Stimulated activated CD4-positive, alpha-beta T cell treated with anti-CD3 and anti-CD28 coated beads, Interleukin-1b, Interleukin-23, amount 100 ng/mL, for 24 hours (primary cell): Measurements from ENCODE around the gene PCDHA1.

Source experiments
- DNase-seq, 4 experiments: peaks; one replicate each; pipeline ENCODE4 v3.0.0-alpha.2; 2020; ENCODE audit warnings: low read depth in 4 of 4, low spot score in 1 of 4

The PCDHA1 gene

DNA sequence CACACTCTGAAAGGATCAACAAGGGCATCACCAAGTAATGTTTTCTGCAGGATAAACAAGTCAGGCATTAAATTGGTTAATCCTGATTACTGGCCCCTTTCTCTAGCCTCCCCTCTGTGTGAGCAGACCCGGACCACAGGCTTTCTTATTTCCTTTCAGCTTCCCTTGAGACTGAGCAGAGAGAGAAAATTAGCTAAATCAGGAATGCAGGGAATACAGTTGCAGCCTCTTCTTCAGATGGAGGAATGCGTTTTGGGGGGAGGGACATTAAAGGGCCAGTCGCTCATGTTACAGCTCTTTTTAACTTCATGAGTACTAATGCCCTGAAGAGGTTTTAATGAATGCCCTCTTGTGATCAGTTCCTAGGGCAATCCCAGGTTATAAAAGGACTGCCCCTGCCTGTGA is 200.2 kb downstream of the PCDHA1 start:
- DNase-seq: no peak

DNA sequence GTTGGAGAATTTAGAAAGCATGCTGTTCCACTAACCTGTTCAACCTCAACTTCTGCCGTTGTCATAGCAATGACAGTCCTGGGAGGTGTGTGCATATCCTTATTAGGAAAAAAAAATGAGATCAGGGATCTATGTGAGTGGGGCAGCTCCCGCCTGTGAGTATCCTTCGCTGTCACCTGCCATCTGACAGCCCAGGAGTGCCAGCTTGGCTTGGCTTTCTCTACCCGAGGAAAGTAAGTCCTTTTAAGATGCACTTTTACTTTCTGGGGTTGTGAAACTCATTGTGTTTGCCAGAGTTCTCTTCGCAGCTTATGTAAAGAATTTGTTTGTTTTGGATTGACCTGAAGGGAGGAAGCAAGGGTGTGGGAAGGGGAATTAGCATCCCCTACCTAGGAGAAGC is 202.2 kb downstream of the PCDHA1 start:
- no peak for DNase-seq

DNA sequence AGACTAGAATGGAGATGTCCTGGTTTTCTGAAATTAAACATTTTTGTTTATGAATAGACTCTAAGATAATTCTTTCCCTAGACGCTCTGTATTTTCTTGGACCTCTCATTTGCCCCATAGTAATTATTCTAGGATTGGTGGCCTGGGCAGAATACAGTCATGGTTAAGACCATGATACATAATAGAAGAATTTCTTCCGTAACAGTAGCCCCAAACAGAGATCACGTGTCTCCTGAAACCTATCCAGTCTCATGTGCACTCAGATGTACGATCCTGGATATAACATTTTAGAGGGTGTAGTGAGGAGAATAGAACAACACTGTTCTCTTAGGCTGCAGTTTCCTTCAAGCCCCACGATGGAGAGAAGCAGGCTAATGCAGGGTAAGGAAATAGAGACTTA is 202.7 kb downstream of the PCDHA1 start:
- no peak for DNase-seq

DNA sequence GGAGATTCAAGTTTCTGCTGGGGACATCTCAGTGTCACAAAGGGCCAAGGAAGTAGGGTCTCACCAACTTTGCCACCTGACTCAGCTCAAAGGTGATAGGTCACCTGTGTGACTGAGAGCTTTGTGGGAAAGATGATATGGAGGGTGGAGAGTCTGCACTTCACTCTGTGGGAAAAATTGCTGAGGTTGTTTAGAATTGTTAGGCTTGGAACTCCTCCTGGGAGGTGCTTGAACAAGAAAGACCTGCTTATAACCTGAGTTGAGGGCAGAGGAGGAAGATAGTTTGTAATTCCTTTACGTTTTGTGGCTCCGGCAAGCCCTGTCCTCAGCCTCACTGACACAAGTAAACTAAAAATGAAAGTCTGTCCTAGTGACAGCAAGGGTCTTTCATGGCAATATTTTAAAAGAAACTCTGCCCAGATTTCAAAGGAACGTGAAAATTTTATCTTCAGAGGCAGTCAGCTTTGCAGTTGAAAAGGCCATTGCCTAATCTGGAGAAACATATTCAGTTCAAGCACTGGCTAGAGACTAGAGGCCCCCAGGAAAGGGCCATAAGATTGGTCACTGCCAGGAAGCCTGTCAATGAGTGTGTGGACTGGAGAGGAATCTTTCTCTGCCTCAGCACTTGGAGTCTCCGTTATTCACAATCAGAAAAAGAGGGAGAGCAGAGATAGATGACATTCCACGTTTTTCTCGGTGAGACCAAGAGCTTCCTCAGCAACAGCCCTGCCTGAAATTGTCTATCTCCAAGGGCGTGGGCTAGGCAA is 203.5 kb downstream of the PCDHA1 start:
- no peak for DNase-seq

DNA sequence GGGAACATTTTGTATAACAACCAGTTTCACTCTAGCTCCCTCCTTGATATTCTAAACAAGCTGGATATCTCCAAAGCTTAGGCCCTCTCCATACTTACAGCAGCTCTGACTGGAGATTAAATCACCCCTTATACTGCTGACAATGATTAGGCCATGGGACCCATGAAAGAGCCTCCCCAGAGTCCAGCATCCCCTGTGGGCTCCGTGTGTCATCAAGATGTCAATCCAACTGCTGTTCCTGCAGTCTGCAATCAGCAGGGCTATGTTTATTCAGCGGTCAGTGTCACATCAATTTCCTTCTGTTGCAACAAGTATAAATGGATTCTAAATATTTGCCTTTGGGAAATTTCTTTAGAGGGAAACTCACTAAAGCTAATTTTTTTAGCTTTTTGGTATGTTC is 206.9 kb downstream of the PCDHA1 start:
- no peak for DNase-seq

- DNase-seq: no peak
Observed at GRCh38 chr5:140996060-140996459, 210.1 kb downstream of the PCDHA1 start.

DNA sequence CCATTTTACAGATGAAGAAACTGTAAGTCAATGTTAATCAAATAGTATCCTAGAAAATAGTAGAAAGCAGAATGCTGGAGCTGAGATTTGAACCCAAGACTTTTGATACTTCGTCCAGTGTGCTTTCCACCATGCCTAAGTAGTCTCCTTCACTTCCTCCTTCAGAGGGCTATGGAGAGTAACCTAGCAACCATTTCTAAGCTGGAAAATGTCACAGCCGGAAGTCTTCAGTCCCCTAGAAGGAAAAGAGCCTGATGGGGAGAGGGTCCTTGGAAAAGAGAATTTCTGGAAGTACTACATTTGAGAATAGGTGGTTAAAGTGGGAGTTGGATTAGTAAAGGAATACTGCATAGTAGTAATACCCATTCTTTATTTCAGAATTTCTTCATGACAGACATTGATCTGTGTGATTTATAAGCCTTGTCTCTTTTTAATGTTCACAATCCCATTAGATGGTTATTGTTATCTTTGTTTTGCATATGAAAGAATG is 213.0 kb downstream of the PCDHA1 start:
- DNase-seq: no peak

DNA sequence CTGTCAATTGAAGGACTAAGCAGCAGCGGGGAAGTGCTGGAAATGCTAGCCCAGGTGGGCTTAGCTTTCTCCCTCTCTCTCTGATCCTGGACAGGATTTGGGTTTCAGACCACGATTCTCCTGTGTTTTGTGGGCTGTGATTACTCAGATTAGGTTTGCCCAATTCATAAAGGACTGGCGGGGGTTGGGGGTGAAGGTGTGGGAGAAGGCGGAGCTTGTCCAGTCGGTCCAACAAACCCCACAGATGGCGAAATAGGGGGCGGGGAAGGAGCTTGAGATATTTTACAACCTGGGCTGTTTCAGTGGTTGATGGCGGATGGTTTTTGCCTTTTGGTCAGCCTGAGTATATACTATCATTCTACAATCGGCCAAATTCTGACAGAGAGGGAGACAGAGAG is 215.5 kb downstream of the PCDHA1 start:
- no peak for DNase-seq

DNA sequence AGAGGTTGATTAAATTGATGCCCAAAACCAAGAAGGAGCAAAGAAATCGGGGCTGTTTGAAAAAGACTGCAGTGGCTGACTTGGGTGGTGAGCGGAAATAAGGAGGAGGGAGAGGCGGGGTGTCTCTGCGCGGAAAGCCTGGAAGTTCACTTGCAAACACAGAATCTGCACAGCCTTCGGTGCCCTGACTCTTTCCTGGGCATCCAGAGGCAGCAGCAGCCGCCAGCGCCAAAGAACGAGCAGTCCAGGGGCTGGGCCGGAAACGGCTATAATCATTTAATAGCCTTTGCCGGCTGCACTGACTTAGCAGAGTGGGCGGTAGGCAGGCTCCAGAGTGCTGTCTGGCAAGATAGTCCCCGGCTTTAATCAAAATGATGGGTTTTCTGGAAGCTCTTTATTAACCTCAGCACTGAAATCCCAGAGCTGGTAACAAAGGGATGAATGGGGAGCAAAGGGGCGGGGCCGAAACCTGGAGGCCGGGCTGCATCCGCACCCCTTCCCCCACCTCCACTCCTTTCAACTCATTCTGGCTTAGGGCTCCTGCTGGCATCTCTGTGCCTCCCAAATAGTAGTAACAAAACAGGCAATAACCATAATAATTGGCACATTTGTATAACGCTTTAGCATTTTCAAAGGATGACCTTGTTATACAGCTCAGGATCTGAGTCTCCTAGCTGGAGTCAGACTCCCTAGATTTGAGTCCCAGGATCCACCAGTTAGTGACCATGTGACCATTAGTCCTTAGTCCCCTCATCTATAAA is 216.1 kb downstream of the PCDHA1 start:
- DNase-seq: no peak

GRCh38 chr5:141002605-141002965 is 216.6 kb downstream of the PCDHA1 start:
- no peak for DNase-seq

- no peak for DNase-seq
Observed at GRCh38 chr5:141003031-141003430, 217.1 kb downstream of the PCDHA1 start.

GRCh38 chr5:141003791-141004611 is 218.1 kb downstream of the PCDHA1 start:
- no peak for DNase-seq

- DNase-seq: no peak
Observed at GRCh38 chr5:141007791-141008190, 221.9 kb downstream of the PCDHA1 start.

DNA sequence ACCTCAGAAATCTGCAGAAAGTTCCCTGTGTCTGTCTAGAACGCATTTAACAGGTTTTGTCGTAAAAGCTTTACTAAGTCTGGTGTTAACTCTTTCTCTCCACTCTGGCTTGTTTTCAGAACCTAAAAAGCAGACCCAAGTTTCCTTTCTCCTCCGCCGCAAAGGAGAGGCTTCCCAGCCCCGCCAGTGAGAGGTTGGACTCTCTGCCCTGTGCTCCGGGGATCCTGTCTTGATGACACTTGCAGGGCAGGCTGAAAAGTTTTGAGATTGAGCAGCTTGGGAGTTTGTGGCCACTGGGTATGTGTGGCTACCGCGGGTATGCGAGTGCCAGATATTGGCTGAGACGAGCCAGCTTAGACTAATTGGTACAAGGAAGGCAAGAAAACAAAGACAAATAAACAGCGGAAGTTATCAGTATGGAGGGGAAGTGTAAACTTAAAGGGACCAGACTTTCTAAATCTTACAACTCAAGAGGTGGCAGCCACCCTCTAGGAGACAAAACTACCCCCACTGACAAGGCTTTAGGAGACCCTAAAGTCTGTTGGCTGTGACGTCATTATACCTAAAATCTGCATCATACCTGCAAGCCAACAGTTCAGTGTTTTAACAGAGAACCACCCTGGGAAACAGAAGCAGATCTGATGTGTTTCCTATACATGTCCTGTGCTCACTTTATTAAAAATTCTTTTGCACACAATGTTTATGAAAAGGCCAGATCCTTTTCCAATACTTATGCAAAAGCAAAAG is 224.3 kb downstream of the PCDHA1 start:
- no peak for DNase-seq

GRCh38 chr5:141017943-141018342 is 232.0 kb downstream of the PCDHA1 start:
- DNase-seq: no peak

DNA sequence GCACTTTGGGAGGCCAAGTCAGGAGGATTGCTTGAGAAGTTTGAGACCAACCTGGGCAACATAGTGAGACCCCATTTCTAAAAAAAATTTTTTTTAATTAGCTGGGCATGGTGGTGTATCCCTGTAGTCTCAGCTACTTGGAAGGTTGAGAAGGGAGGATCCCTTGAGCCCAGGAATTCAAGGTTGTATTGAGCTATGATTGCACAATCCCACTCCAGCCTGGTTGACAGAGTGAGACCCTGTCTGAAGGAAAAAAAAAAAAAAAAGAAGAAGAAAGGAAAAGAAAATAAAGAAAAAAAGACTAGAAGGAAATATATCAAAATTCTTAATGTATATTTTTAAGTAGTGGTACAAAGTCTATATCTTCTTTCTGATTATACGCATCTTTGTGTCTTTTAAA is 236.4 kb downstream of the PCDHA1 start:
- DNase-seq: no peak

DNA sequence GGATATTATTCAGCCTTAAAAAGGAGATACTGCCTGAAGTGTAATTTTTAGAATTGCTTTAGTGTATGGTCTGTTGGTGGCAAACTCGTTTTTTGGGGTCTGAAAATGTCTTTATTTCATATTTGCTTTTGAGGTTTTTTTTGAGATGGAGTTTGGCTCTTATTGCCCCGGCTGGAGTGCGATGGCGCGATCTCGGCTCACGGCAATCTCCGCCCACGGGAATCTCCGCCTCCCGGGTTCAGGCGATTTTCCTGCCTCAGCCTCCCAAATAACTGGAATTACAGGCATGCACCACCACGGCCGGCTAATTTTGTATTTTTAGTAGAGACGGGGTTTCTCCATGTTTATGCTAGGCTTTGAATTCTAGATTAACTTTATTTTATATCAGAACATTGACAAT is 245.1 kb downstream of the PCDHA1 start:
- no peak for DNase-seq

DNA sequence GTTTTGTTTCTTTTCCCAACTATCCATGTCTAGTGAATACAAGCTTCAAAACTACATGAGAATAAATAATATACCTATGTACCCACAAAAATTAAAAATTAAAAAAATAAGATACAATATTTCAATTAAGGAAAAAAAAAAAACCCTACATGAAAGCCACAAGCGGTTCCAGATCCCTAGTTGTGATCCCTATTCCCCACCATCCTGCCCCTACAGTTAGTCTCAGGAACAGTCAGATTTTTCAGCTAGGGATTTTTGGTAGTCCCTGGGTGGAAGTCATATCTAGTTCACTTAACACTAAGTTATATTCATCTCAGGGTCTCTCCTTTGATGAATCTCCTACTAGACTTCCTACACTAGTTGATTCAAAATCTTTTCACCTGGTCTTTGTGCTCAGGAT is 246.7 kb downstream of the PCDHA1 start:
- no peak for DNase-seq

DNA sequence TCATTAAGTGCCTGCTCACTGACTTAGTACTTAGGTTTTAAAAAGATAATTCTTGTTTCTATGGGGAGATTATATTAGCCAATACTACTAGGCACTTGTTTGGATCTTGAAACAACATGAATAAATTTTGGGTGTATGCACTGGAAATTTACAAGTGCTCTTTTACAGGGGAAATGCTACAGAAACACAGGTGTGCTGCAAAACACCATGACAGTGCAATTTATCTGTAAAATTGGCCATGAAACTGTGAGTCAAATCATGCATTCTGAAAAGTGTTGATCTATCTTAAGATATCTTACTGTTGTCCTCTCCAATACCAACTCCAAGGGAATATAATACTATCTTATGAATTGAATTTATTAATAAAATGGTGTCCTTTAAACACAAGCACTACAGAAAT is 253.1 kb downstream of the PCDHA1 start:
- DNase-seq: no peak

- no peak for DNase-seq
Observed at GRCh38 chr5:141039517-141039916, 253.6 kb downstream of the PCDHA1 start.
